NB4 (cell line): ENCODE data around the gene NPDC1.

Experiments
- DNase-seq: peaks from one replicate; pipeline ENCODE4 v3.0.0; 2010; ENCODE audit warnings: low read depth
- H3K4me3 ChIP-seq: one replicate; pipeline ENCODE4 v1.5.1; 2011; ENCODE audit warnings: mild to moderate bottlenecking, low read depth, low read length, moderate library complexity
- CTCF ChIP-seq: IDR thresholded peaks from one replicate; pipeline ENCODE4 v1.5.1; 2012; ENCODE audit warnings: low read depth, low read length
- MAX ChIP-seq: IDR thresholded peaks from 2 replicates; pipeline ENCODE4 v1.6.1; 2011; ENCODE audit warnings: low read depth, low read length
- MYC ChIP-seq: IDR thresholded peaks from 2 replicates; pipeline ENCODE4 v1.6.1; 2011; ENCODE audit warnings: low read depth, low read length
- POLR2A ChIP-seq: IDR thresholded peaks from 2 replicates; pipeline ENCODE4 v1.6.1; 2011; ENCODE audit warnings: mild to moderate bottlenecking; ENCODE audit not compliant: insufficient read length; ENCODE audit errors: extremely low read depth

Gene NPDC1

GRCh38 chr9:137015540-137015930, 30.4 kb downstream of the NPDC1 start:
- TF ChIP-seq MAX (no peak), POLR2A (no peak), MYC (no peak), CTCF (no peak)
- DNase-seq, result no peak
- no peak overlapping the region for H3K4me3 ChIP-seq

- TF ChIP-seq MAX, result no peak
- no peak for TF ChIP-seq POLR2A
- TF ChIP-seq MYC, result no peak
- TF ChIP-seq CTCF, result no peak
- no peak for DNase-seq
- no peak overlapping the region for H3K4me3 ChIP-seq
Measured at GRCh38 chr9:137014776-137015539, 31.0 kb downstream of the NPDC1 start.

GRCh38 chr9:137014166-137014565, 31.8 kb downstream of the NPDC1 start:
- no peak for DNase-seq
- no peak overlapping the region for H3K4me3 ChIP-seq
- no peak for TF ChIP-seq MYC
- no peak for TF ChIP-seq POLR2A
- no peak for TF ChIP-seq MAX
- TF ChIP-seq CTCF, result no peak

GRCh38 chr9:137013571-137013940, 32.4 kb downstream of the NPDC1 start:
- no peak for DNase-seq
- H3K4me3 ChIP-seq, result no peak overlapping the region
- no peak for TF ChIP-seq POLR2A

GRCh38 chr9:137012694-137013570, 33.0 kb downstream of the NPDC1 start:
- TF ChIP-seq POLR2A, result no peak
- DNase-seq, result no peak
- no peak overlapping the region for H3K4me3 ChIP-seq

GRCh38 chr9:137011907-137012675, 33.9 kb downstream of the NPDC1 start:
- TF ChIP-seq CTCF (no peak), MYC (no peak)
- DNase-seq, result no peak
- no peak overlapping the region for H3K4me3 ChIP-seq
